HAP-1 (cell line): ENCODE results near the gene IFI44L.

Source experiments
- DNase-seq, 2 experiments: peaks; one replicate each; pipeline ENCODE4 v3.0.0-alpha.2; 2016 to 2020; ENCODE audit warnings: low spot score in 2 of 2
- H3K27me3 ChIP-seq: fragments of 250-450 bp; sonication (Bioruptor Pico); 2 replicates; pipeline ENCODE4 v1.5.1; 2020; ENCODE audit warnings: low read depth, mild to moderate bottlenecking, moderate library complexity
- H3K36me3 ChIP-seq: fragments of 250-450 bp; sonication (Bioruptor Pico); replicated peaks from 2 replicates; pipeline ENCODE4 v1.5.1; 2020; ENCODE audit warnings: mild to moderate bottlenecking
- H3K4me1 ChIP-seq: fragments of 250-450 bp; sonication (Bioruptor Pico); 2 replicates; pipeline ENCODE4 v1.5.1; 2020; ENCODE audit warnings: mild to moderate bottlenecking
- H3K4me3 ChIP-seq: fragments of 250-450 bp; sonication (Bioruptor Pico); 2 replicates; pipeline ENCODE4 v1.5.1; 2020; ENCODE audit warnings: mild to moderate bottlenecking, moderate library complexity
- H3K9me3 ChIP-seq: fragments of 250-450 bp; sonication (Bioruptor Pico); 2 replicates; pipeline ENCODE4 v1.5.1; 2020; ENCODE audit warnings: mild to moderate bottlenecking, moderate library complexity
- in situ Hi-C: fragments of 300-500 bp; cut with MboI; formaldehyde crosslinking; loops from 3 replicates; pipeline ENCODE4 v1.14.3; 2020; ENCODE audit warnings: low sequenced_read_pairs, inconsistent platforms, mixed read lengths

IFI44L gene

DNA sequence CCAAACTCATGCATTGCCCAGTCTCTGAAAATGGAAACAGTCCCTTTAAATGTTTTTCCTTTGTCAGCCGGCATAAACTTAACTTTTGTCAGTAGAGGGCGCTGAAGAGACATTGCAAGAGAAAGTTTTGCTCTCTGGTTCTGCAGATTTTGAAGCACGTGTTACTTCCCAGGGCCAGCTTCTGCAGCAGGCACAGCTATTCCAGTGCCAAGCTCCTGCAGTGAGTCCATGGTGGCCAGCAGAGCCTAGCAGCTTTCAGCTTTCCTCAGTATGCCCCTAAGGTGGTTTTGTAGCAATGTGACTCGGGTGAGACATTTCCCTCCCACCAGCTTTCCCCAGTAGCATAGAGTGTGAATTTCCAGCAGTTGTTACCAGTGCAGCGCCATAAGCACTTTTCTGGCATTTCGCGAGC is 2.6 kb upstream of the IFI44L start:
- Histone ChIP-seq H3K4me3 (no peak overlapping the region), H3K4me1 (no peaks in the 10 kb centered on the region), H3K27me3 (no peaks in the 10 kb centered on the region), H3K9me3 (no peaks in the 10 kb centered on the region), H3K36me3 (no peaks in the 10 kb centered on the region)
- in situ Hi-C loops: no loop called here
- DNase-seq: peak; percentile 61 to 68

DNA sequence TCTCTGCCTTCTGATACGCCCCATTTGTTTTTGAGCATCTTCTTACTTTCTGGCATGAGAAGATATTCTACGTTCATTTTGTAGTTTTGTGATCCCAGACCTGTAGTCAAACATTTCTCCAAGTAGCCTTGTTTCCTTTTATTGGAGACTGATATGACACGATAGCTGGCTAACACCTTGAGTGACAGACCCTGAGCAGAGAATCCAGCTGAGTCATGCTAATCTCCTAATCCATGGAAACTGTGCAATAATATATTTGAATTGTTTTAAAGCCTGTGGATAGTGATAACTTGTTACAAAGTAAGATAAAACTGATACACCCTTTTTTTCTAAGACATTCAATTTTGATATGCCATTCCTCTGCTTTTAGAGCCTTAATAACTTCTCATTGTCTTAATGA is 1.2 kb upstream of the IFI44L start:
- Histone ChIP-seq H3K9me3 (no peaks in the 10 kb centered on the region), H3K4me1 (no peaks in the 10 kb centered on the region), H3K36me3 (no peaks in the 10 kb centered on the region), H3K27me3 (no peaks in the 10 kb centered on the region), H3K4me3 (no peak overlapping the region)
- in situ Hi-C loops: no loop called here
- DNase-seq: no peak

DNA sequence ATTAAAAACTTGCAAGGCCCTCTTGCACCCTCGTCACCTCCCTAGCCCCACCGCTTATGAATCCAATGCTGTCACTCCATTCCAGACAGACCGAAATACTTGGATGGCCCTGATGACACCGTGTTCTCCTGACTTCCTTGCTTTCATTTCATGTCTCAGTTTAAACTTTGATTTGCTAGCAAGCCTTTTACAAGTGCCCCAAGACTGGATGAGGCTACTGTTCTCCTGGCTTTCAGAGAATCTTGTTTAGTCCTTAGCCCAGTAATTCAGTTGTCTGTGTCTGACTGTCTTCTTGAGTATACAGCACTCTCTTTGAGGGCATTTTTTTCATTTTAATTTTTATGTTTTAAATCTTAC is 824 bp upstream of the IFI44L start:
- in situ Hi-C loops: no loop called here
- Histone ChIP-seq H3K9me3 (no peaks in the 10 kb centered on the region), H3K27me3 (no peaks in the 10 kb centered on the region), H3K36me3 (no peaks in the 10 kb centered on the region), H3K4me1 (no peaks in the 10 kb centered on the region), H3K4me3 (no peak overlapping the region)
- no peak for DNase-seq

DNA sequence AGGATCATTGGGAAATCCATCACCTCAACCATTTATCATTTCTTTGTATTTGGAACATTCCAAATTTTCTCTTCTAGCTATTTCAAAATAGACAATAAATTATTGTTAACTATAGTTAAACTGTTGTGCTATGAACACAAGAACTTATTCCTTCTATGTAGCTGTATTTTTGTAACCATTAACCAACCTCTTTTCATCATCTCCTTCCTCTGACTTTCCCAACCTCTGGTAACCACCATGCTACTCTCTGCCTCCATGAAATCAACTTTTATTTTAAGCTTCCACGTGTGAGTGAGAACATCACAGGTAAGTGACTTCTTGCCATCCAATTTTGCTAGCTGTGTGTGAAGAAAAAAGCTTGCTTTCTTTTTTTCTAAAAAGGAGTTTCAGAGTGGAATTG is 418 bp downstream of the IFI44L start:
- H3K27me3 ChIP-seq: no peaks in the 10 kb centered on the region
- no peak overlapping the region for H3K4me3 ChIP-seq
- no peaks in the 10 kb centered on the region for H3K36me3 ChIP-seq
- in situ Hi-C loops: no loop called here
- H3K9me3 ChIP-seq: no peaks in the 10 kb centered on the region
- H3K4me1 ChIP-seq: no peaks in the 10 kb centered on the region
- no peak for DNase-seq

DNA sequence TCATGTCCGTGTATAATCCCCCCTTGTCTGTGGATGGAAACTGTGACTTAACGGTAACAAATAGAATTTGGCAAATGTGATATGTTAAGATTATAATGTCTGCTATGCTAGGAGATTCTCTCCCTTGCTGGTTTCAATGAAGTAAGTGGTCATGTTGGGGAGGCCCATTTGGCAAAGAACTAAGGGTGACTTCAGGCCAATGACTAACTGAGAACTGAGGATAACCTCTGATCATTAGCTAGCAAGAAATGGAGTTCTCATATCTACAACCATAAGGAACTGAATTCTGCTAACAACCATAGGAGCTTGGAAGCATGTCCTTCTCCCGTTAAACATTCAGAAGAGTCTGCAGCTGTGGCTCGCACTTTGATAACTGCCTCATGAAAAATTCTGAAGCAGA is 2.3 kb downstream of the IFI44L start:
- no peak overlapping the region for H3K4me3 ChIP-seq
- H3K27me3 ChIP-seq: no peaks in the 10 kb centered on the region
- H3K9me3 ChIP-seq: no peaks in the 10 kb centered on the region
- in situ Hi-C loops: no loop called here
- no peaks in the 10 kb centered on the region for H3K36me3 ChIP-seq
- H3K4me1 ChIP-seq: no peaks in the 10 kb centered on the region
- no peak for DNase-seq

DNA sequence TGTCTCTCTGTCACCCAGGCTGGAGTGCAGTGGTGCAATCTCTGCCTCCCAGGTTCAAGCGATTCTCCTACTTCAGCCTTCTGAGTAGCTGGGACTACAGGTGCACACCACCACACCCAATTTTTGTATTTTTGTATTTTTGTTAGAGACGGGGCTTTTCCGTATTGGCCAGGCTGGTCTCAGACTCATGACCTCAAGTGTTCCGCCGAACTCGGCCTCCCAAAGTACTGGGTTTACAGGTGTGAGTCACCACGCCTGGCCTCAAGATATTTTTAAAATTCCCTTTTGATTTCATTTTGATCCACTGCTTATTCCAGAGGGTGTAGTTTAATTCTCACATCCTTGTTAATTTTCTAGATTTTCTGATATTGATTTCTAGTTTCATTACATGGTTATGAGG is 3.8 kb downstream of the IFI44L start:
- H3K9me3 ChIP-seq: no peaks in the 10 kb centered on the region
- in situ Hi-C loops: no loop called here
- no peaks in the 10 kb centered on the region for H3K27me3 ChIP-seq
- no peaks in the 10 kb centered on the region for H3K36me3 ChIP-seq
- no peak for DNase-seq
- H3K4me3 ChIP-seq: no peak overlapping the region
- no peaks in the 10 kb centered on the region for H3K4me1 ChIP-seq

DNA sequence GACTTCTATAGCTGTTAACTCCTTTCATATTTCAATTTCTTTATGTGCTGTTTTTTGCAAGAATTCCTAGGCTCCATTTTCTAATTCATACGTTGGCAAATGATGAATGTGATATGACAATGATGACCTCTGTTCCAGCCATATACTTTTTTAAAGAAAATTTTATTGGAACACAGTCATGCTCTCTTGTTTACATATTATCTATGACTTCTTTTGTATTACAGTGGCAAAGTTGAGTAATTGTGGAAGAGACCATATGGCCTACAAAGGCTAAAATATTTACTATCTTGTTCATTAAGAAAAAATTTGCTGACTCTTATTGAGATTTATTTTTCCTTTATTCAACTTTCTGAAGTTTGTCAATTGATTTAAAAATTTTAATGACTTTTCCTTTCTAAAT is 7.1 kb downstream of the IFI44L start:
- DNase-seq: no peak
- Histone ChIP-seq H3K36me3 (no peaks in the 10 kb centered on the region), H3K9me3 (no peaks in the 10 kb centered on the region), H3K4me3 (no peak overlapping the region), H3K27me3 (no peaks in the 10 kb centered on the region), H3K4me1 (no peaks in the 10 kb centered on the region)
- in situ Hi-C loops: no loop called here

DNA sequence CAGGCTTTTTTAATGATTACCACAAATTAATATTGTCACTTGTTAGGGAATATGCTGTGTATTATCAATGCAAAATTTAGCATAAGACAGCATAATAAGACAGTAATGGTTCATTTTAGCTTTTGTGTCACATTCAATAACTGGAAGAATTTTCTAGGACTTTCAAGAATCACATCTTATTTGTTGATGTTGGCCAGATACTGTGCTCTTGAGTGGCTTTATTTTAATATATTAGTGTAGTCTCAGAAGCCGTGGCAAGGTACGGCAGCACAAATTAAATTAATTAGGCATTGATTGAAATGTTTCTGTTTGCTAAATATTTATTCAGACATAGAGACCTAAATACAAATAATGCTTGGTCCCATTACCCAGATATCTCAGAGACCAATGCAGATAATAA is 10.4 kb downstream of the IFI44L start:
- Histone ChIP-seq H3K36me3 (no peaks in the 10 kb centered on the region), H3K9me3 (no peaks in the 10 kb centered on the region), H3K27me3 (no peaks in the 10 kb centered on the region), H3K4me1 (no peaks in the 10 kb centered on the region), H3K4me3 (no peak overlapping the region)
- in situ Hi-C loops: no loop called here
- DNase-seq: no peak

DNA sequence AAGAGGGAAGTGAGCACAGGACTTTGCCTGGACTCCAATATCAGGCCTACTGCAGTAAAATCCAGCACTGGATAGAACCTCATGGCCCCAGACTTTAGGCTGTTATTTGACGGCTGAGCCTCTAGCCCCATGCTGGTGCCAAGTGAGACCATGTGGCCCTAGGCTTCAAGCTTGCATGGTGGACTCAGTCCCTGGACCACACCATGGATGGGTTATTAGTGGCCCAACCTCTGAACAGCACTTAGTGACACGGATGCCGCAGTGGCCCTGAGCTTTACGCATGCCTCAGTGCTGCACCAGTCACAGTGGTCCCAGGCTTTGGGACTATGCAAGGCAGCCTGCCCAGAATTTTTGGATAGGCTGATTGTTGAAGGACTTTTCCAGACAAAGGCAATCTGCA is 13.0 kb downstream of the IFI44L start:
- in situ Hi-C loops: no loop called here
- Histone ChIP-seq H3K4me3 (no peak overlapping the region), H3K4me1 (no peaks in the 10 kb centered on the region), H3K36me3 (no peaks in the 10 kb centered on the region), H3K9me3 (no peaks in the 10 kb centered on the region), H3K27me3 (no peaks in the 10 kb centered on the region)
- no peak for DNase-seq

DNA sequence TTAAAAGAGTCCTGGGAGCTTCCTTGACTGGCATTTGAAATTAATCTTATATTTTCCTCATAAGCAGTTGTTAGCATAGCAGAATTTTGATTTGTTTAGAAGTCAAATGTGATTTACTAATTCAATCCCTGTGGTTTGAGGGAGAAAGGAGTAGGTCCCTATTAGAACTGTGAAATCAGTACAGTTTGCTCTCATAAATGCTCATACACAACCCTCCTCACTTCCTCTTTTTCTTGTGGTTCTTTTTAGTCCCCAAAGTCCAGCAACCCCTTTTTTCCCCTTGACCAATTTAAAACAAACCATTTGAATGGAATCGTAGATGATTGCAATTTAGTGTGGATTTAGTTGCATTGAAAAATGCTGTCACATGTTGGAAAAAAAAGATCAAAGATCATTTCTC is 20.2 kb downstream of the IFI44L start:
- Histone ChIP-seq H3K36me3 (no peaks in the 10 kb centered on the region), H3K27me3 (no peaks in the 10 kb centered on the region), H3K9me3 (no peaks in the 10 kb centered on the region), H3K4me1 (no peaks in the 10 kb centered on the region), H3K4me3 (no peak overlapping the region)
- no peak for DNase-seq
- in situ Hi-C loops: no loop called here

DNA sequence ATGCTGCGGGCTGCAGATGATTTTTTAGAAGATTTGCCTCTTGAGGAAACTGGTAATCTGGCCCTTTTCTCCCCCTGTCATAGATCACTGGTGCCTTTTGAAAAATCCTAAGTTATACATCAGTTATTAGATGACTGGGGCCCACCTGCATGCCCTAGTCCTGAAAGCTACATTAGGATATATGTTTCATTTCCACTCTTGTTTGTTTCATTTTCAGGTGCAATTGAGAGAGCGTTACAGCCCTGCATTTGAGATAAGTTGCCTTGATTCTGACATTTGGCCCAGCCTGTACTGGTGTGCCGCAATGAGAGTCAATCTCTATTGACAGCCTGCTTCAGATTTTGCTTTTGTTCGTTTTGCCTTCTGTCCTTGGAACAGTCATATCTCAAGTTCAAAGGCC is 21.3 kb downstream of the IFI44L start:
- Histone ChIP-seq H3K27me3 (no peaks in the 10 kb centered on the region), H3K36me3 (no peaks in the 10 kb centered on the region), H3K9me3 (no peaks in the 10 kb centered on the region), H3K4me1 (no peaks in the 10 kb centered on the region), H3K4me3 (no peak overlapping the region)
- no peak for DNase-seq
- in situ Hi-C loops: no loop called here

DNA sequence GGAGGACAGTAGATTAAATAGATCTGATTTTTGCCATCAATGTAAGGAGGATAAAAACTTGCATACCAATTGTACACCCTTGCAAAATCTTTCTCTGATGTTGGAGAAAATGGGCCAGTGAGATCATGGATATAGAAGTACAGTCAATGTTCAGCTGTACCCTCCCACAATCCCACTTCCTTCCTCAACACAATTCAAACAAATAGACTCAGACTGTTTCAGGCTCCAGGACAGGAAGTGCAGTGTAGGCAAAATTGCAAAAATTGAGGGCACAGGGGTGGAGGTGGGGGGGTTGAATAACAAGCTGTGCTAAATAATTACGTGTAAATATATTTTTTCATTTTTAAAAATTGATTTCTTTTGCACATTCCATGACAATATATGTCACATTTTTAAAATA is 25.5 kb downstream of the IFI44L start:
- no peak for DNase-seq
- H3K4me1 ChIP-seq: no peaks in the 10 kb centered on the region

DNA sequence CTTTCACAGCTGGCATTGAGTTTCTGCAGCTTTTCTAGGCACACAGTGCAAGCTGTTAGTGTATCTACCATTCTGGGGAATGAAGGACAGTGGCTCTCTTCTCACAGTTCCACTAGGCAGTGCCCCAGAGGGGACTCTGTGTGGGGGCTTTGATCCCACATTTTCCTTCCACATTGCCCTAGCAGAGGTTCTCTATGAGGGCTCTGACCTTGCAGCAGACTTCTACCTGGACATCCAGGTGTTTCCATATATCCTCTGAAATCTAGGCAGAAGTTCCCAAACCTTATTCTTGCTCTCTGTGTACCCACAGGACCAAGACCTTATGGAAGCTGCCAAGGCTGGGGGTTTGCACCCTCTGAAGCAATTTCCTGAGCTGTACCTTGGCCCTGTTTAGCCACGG is 27.0 kb downstream of the IFI44L start:
- H3K27me3 ChIP-seq: peaks cover 7% of the 10 kb centered on the region; the same call in 1 of the 2 replicates
- DNase-seq: no peak
- no peaks in the 10 kb centered on the region for H3K4me1 ChIP-seq
- H3K36me3 ChIP-seq: no peaks in the 10 kb centered on the region
- no peaks in the 10 kb centered on the region for H3K9me3 ChIP-seq
- in situ Hi-C loops: no loop called here
- no peak overlapping the region for H3K4me3 ChIP-seq

More for the DNA sequence above, 25.5 kb downstream of the IFI44L start:
- no peaks in the 10 kb centered on the region for H3K36me3 ChIP-seq
- no peak overlapping the region for H3K4me3 ChIP-seq
- no peaks in the 10 kb centered on the region for H3K9me3 ChIP-seq
- in situ Hi-C loops: no loop called here
- no peaks in the 10 kb centered on the region for H3K27me3 ChIP-seq

DNA sequence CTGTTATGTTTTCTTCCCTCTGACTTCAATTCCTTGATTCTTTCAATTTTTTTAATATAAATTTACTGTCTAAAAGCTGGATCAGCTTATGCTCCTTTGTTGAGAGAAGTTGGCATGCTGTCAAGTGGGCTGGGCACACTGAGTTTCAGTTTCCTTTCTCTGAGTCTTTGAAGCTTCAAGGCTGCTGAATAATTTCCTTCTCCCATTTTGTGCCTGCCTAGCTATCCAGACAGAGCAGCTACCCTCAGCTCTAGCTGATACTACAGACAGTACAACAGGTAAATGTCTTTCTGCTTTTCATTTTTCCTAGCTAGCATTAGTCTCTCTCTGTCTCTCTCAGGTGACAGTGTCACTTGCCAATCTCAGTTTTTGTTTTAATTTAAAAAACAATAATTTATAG is 29.4 kb downstream of the IFI44L start, which contains the start of gene IFI44:
Gene IFI44 (plus strand): TSS at position 204 of the 400 bp plus-strand sequence. CDS start 365 bp downstream, outside the sequence.
- H3K9me3 ChIP-seq: no peaks in the 10 kb centered on the region
- H3K4me3 ChIP-seq: no peak within 1 kb of the TSS
- no peaks in the 10 kb centered on the region for H3K36me3 ChIP-seq
- in situ Hi-C loops: no loop called here
- H3K27me3 ChIP-seq: peaks cover 7% of the 10 kb centered on the region; the same call in 1 of the 2 replicates
- H3K4me1 ChIP-seq: no peaks in the 10 kb centered on the region
- no peak for DNase-seq

DNA sequence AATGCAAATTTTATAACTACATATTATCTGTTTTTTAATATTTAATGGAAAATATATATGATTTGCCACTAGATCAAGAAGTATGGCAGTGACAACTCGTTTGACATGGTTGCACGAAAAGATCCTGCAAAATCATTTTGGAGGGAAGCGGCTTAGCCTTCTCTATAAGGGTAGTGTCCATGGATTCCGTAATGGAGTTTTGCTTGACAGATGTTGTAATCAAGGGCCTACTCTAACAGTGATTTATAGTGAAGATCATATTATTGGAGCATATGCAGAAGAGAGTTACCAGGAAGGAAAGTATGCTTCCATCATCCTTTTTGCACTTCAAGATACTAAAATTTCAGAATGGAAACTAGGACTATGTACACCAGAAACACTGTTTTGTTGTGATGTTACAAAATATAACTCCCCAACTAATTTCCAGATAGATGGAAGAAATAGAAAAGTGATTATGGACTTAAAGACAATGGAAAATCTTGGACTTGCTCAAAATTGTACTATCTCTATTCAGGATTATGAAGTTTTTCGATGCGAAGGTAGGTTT is 29.9 kb downstream of the IFI44L start:
- no peak for DNase-seq
- Histone ChIP-seq H3K4me1 (no peaks in the 10 kb centered on the region), H3K27me3 (peaks cover 7% of the 10 kb centered on the region; the same call in 1 of the 2 replicates), H3K9me3 (no peaks in the 10 kb centered on the region), H3K4me3 (no peak overlapping the region), H3K36me3 (no peaks in the 10 kb centered on the region)
- in situ Hi-C loops: no loop called here
